Retina (tissue), 1 donor: ENCODE results near the gene SFXN3.

Experiments used
- DNase-seq: peaks from one replicate; pipeline ENCODE4 v3.0.0-alpha.2; 2016

SFXN3 gene

DNA sequence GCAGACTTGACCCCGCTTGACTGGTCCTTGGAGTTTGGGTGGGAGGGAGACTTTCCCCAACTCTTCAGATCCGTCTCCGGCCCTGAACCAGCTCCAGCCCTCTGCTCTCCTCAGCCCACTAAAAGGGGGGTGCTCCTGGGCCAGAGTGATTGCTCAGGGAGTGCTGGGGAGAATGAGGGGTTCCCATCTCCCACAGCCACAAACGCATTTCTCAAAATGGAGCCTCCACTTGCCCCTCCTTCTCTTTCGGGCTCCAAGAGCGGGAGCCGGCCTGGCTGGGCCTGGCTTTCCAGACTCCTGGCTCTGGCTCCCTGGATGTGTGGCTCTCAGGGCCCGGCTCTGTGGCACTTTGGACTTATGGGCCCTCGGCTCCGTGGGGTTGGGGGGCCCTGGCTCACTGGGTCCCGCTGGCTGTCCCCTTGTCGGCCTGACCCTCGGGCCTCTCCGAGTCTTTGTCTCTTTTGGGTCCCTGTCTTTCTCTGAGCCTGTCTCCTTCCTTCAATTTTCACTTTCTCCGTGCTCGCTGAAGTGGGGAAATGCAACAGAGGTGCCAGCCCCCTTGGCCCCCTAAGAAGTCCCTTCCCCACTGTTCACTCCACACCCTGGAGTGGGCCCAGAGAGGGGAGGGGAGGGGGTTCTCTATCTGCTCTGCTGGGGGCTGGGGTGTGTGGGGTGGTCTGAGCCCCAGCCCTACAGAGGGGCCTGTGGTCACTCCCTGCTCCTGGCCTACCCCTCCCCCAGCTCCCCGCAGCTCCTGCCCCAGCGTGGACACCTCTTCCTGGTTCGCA lies 30.7 kb upstream of the SFXN3 start:
- peak; percentile 74 for DNase-seq

DNA sequence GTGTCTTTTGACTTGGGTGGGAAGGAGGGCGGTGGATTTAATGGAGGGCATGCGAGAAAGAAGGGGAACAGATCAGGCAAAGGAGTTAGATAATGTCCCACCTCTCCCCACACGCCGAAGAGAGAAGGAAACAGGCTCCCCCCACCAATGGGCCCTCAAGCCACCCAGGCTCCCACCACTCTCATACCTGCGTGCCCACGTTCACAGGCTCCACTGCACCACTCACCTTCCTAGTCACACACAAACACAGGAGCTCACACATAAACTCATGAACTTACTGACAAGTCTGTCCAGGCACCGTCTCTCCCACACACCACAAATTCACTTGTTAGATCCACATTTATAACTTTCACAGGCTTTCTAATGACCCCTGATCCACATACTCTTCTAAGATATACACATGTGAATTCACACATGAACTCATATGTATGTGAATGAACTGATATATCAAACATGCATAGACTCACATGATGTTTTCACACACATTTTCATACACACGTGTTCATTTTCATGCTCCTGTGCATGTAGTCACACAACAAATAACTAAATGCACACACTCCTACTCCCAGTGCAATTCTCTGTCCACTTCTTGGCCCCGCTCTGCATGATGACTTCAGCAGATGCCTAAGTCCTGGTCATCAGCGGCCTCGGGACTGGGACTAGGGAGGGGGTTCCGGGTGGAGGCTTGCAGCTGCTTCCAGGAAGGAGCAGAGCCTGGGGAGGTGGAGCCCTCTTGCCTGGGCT lies 29.9 kb upstream of the SFXN3 start:
- peak; percentile 49 for DNase-seq

- DNase-seq: no peak
Observed at GRCh38 chr10:101001659-101002035, 29.4 kb upstream of the SFXN3 start.

GRCh38 chr10:101002456-101002855 lies 28.6 kb upstream of the SFXN3 start:
- DNase-seq: no peak

DNA sequence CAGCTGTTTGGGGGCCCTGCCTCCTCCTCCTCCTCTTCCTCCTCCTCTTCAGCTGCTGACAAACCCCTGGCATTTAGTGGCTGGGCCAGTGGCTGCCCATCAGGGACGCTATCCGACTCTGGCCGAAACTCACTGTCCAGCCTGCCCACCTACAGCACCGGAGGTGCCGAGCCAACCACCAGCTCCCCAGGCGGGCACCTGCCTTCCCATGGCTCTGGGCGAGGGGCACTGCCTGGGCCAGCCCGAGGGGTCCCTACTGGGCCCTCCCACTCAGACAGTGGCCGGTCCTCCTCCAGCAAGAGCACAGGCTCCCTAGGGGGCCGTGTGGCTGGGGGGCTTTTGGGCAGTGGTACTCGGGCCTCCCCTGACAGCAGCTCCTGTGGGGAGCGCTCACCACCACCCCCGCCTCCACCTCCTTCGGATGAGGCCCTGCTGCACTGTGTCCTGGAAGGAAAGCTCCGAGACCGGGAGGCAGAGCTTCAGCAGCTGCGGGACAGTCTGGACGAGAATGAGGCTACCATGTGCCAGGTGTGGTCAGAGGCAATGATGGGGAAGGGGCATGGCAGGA lies 27.3 kb upstream of the SFXN3 start:
- no peak for DNase-seq

DNA sequence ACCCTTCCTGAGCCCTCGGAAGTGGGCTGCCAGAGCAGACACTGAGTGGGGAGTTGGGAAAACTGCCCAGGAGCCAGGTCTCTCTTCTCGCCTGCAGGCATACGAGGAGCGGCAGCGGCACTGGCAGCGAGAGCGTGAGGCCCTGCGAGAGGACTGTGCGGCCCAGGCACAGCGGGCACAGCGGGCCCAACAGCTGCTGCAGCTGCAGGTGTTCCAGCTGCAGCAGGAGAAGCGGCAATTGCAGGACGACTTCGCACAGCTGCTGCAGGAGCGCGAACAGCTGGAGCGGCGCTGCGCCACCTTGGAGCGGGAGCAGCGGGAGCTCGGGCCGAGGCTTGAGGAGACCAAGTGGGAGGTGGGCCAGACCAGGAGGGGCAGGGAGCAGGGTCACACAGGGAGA lies 25.7 kb upstream of the SFXN3 start:
- no peak for DNase-seq

- no peak for DNase-seq
Observed at GRCh38 chr10:101005869-101006567, 25.0 kb upstream of the SFXN3 start.

DNA sequence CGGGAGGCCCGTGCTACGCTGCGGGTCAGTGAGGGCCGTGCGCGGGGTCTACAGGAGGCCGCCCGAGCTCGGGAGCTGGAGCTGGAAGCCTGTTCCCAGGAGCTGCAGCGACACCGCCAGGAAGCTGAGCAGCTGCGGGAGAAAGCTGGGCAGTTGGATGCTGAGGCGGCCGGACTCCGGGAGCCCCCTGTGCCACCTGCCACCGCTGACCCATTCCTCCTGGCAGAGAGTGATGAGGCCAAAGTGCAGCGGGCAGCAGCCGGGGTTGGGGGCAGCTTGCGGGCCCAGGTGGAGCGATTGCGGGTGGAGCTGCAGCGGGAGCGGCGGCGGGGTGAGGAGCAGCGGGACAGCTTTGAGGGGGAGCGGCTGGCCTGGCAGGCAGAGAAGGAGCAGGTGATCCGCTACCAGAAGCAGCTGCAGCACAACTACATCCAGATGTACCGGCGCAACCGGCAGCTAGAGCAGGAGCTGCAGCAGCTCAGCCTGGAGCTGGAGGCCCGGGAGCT lies 24.4 kb upstream of the SFXN3 start:
- no peak for DNase-seq

DNA sequence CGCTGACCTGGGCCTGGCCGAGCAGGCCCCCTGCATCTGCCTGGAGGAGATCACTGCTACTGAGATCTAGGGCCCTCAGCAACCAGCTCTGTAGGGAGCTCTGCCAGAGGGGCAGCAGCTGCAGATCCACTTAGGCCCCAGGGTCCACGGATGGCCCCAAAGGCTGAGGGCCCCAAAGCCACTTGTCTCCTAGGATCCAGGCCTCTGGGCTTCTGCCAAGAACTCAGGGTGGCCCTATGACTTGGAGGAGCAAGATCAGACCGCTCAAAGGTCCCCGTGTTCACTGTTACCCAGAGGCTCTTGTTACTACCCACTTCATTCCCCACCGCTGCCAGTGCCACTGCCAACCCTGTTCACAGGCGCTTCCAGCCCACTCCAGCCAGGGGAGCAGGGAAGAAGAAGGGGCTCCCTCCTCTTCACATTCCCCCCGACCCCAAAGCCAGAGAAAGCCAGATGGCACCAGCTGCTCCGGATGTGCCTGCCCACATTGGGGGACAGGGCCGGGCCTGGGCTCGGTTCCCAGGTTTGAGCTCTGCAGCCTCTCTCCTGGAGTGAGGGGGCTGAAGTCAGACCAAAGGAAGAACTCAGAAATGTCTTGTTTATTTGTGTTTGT lies 23.8 kb upstream of the SFXN3 start:
- DNase-seq: no peak

GRCh38 chr10:101007915-101008822 lies 22.9 kb upstream of the SFXN3 start:
- no peak for DNase-seq

GRCh38 chr10:101008823-101009423 lies 22.1 kb upstream of the SFXN3 start:
- DNase-seq: no peak

DNA sequence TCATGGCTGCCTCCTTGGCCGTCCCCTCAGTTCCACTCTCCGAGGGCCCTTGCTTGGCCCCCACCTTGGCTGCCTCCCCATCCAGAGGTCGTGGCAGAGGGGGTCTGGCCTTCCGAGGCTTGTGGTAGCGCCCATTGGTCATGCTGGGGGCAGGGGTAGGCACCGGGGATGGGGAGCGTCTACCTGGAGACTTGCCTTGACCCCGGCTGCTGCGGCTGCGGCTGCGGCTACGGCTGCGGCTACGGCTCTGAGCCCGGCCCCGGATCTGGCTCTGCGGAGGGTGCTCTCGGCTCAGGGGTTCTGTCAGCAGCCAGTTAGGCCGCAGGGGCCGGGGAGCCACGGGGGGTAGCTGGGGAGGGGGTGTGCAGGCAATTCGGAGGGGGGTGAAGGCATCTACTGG lies 20.7 kb upstream of the SFXN3 start:
- DNase-seq: no peak

- peak; percentile 43 for DNase-seq
Observed at GRCh38 chr10:101011517-101012423, 19.3 kb upstream of the SFXN3 start.

- peak; percentile 85 for DNase-seq
Observed at GRCh38 chr10:101012525-101013364, 18.3 kb upstream of the SFXN3 start.

DNA sequence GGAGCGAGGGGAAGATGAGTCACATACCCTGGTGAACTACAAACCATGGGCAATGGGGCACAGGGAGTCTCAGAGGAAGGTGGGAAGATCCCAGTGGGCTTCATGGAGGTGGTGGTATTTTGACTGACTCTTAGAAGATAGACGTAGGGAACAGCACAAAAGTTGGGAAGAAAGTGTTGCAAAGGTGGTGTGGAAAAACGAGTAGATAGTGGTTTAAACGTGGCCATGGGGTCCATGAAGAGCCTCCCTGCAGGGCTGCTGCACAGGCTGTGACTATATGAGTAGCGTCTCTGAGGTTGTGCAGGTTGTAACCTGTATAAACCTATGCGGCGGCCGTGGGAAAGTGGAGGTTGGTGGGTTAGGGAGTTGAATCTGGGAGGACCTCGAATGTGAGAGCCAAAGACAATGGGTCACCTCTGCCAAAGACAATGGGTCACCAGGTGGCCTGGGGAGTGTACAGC lies 17.6 kb upstream of the SFXN3 start:
- DNase-seq: no peak

DNA sequence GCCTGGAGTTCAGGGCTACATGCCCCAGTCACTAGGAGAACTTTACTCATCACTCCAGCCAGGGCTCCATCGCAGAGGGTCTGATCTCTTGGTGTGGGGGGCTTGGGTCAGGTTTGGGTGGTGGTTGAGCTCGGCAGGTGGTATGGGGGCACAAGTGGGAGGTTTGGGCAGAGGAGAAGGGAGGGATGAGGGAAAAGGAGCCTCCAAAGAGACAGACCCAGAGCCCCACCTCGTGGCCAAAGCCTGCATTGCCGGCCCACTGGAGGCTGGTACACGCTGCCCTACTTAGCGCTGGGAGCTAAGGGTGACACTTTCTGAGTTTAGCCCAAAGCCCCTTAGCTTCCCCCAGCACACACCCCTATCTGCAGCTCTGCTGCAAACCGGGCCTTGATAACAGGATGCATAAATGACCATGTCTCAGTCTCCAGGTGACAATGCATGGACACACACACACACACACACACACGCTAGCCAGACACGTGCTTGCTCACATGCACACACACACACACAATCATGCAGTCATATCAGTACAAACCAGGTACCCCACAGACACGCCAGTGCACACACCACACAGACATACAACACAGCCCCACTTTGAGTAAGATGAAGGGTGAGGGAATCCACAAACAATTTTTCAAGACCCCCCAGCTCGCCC lies 16.7 kb upstream of the SFXN3 start:
- peak; percentile 91 for DNase-seq

GRCh38 chr10:101014966-101015581 lies 16.0 kb upstream of the SFXN3 start:
- DNase-seq: no peak

- DNase-seq: no peak
Observed at GRCh38 chr10:101015582-101015973, 15.5 kb upstream of the SFXN3 start.
